ENCODE measurements around the gene IQGAP3.

DNA sequence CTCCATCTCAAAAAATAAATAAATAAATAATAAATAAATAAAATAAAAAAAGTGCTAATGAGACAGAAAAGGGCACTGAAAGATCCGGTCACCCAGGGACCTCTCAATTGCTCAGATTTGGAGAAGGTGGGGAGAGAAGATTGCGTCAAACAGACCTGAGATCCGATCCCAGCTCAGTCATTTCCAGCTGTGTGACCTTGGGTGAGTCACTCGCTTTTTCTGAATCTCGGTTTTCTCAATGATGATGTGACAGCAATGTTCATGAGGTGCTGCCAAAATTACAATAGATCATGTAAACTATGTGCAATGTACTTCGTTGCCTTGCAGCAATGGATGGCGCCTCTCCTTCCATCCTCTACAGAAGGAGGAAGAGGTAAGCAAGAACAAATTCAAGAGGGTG, 60.7 kb downstream of the IQGAP3 start:
- TF ChIP-seq, protein P1, sequence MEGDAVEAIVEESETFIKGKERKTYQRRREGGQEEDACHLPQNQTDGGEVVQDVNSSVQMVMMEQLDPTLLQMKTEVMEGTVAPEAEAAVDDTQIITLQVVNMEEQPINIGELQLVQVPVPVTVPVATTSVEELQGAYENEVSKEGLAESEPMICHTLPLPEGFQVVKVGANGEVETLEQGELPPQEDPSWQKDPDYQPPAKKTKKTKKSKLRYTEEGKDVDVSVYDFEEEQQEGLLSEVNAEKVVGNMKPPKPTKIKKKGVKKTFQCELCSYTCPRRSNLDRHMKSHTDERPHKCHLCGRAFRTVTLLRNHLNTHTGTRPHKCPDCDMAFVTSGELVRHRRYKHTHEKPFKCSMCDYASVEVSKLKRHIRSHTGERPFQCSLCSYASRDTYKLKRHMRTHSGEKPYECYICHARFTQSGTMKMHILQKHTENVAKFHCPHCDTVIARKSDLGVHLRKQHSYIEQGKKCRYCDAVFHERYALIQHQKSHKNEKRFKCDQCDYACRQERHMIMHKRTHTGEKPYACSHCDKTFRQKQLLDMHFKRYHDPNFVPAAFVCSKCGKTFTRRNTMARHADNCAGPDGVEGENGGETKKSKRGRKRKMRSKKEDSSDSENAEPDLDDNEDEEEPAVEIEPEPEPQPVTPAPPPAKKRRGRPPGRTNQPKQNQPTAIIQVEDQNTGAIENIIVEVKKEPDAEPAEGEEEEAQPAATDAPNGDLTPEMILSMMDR (IDR thresholded peaks at IDR 0.05) = no peak
- no peak for TF ChIP-seq POLR2A (IDR thresholded peaks at IDR 0.05)

All from ovary (tissue), 3 donors.